K562 (cell line): ENCODE data around the gene MEX3D. TPM values are rescaled to one million over a fixed set of nuclear protein-coding genes. Genes with fewer than 3 reads are reported as not detected.

Source experiments
- ARID4B ChIP-seq: sonication (generic); formaldehyde crosslinking; IDR thresholded peaks from 2 replicates; pipeline ENCODE4 v1.8.0; 2022; ENCODE audit warnings: mild to moderate bottlenecking, missing genetic modification reagents
- CREM ChIP-seq: IDR thresholded peaks from 2 replicates; pipeline ENCODE4 v1.6.1; 2014; ENCODE audit warnings: antibody characterized with exemption, low read depth
- EHMT2 ChIP-seq: fragments of 450-650 bp; IDR thresholded peaks from 2 replicates; pipeline ENCODE4 v1.6.1; 2018; ENCODE audit warnings: antibody characterized with exemption
- ELF4 ChIP-seq: fragments of 450-650 bp; formaldehyde crosslinking; IDR thresholded peaks from 2 replicates; pipeline ENCODE4 v1.4.0; 2022; ENCODE audit warnings: missing genetic modification characterization
- EP300 ChIP-seq: IDR thresholded peaks from 2 replicates; pipeline ENCODE4 v1.6.1; 2012; ENCODE audit warnings: low read length, improper control_type of control experiment
- ETV5 ChIP-seq: sonication (generic); formaldehyde crosslinking; IDR thresholded peaks from 2 replicates; pipeline ENCODE4 v1.4.0; 2020; ENCODE audit warnings: low read depth, mild to moderate bottlenecking, missing genetic modification reagents
- FOS ChIP-seq: IDR thresholded peaks from 3 replicates; pipeline ENCODE4 v1.6.1; 2011; ENCODE audit not compliant: insufficient read length; ENCODE audit errors: extremely low read depth
- HNRNPK ChIP-seq: fragments of 200-400 bp; formaldehyde crosslinking; IDR thresholded peaks from one replicate; pipeline ENCODE4 v1.6.1; 2018; ENCODE audit warnings: mild to moderate bottlenecking, low read depth, low read length; ENCODE audit not compliant: poor library complexity, severe bottlenecking
- LEF1 ChIP-seq: fragments of 450-650 bp; IDR thresholded peaks from 2 replicates; pipeline ENCODE4 v1.6.1; 2016; ENCODE audit warnings: mild to moderate bottlenecking
- MBD2 ChIP-seq: sonication (generic); IDR thresholded peaks from 2 replicates; pipeline ENCODE4 v1.6.1; 2016; ENCODE audit warnings: low read depth, borderline replicate concordance
- MCM5 ChIP-seq: fragments of 450-650 bp; IDR thresholded peaks from 2 replicates; pipeline ENCODE4 v1.6.1; 2016; ENCODE audit warnings: low read depth
- MYNN ChIP-seq, 2 experiments: sonication (generic); formaldehyde crosslinking in 1 of 2; IDR thresholded peaks; 2 replicates each; pipeline versions ENCODE4 v1.5.0 to v1.6.1; 2016 to 2020; ENCODE audit warnings: antibody characterized with exemption in 1 of 2, missing genetic modification reagents in 1 of 2
- NFE2 ChIP-seq: IDR thresholded peaks from 2 replicates; pipeline ENCODE4 v1.6.1; 2014; ENCODE audit warnings: antibody characterized with exemption, low read depth
- PHF21A ChIP-seq: fragments of 450-650 bp; IDR thresholded peaks from 2 replicates; pipeline ENCODE4 v1.6.1; 2017; ENCODE audit warnings: low read depth, borderline replicate concordance
- PML ChIP-seq: IDR thresholded peaks from 2 replicates; pipeline ENCODE4 v1.6.1; 2012; ENCODE audit warnings: low read length, inconsistent platforms
- POLR2B ChIP-seq: fragments of 450-650 bp; IDR thresholded peaks from 2 replicates; pipeline ENCODE4 v1.6.1; 2018; ENCODE audit warnings: low read depth; ENCODE audit not compliant: partially characterized antibody
- SREBF2 ChIP-seq: sonication (generic); formaldehyde crosslinking; IDR thresholded peaks from 2 replicates; pipeline ENCODE4 v1.4.0; 2020; ENCODE audit warnings: mild to moderate bottlenecking, missing genetic modification reagents
- SUPT5H ChIP-seq: fragments of 450-650 bp; IDR thresholded peaks from 2 replicates; pipeline ENCODE4 v1.6.1; 2016
- TAL1 ChIP-seq: fragments of 450-650 bp; IDR thresholded peaks from 2 replicates; pipeline ENCODE4 v1.6.1; 2016; ENCODE audit warnings: mild to moderate bottlenecking
- TARDBP ChIP-seq: fragments of 450-650 bp; IDR thresholded peaks from 2 replicates; pipeline ENCODE4 v1.6.1; 2016
- ZBTB7A ChIP-seq: IDR thresholded peaks from 2 replicates; pipeline ENCODE4 v1.6.1; 2011; ENCODE audit warnings: low read depth, mild to moderate bottlenecking, low read length, moderate library complexity, borderline replicate concordance; ENCODE audit not compliant: control insufficient read depth
- ZNF232 ChIP-seq: sonication (generic); formaldehyde crosslinking; IDR thresholded peaks from 2 replicates; pipeline ENCODE4 v1.8.0; 2022; ENCODE audit warnings: mild to moderate bottlenecking, missing genetic modification reagents
- ZNF586 ChIP-seq: fragments of 450-650 bp; formaldehyde crosslinking; conservative IDR thresholded peaks from 2 replicates; pipeline ENCODE4 v1.4.0; 2020; ENCODE audit warnings: mild to moderate bottlenecking, moderate library complexity
- ZNF830 ChIP-seq: fragments of 250-450 bp; sonication (Bioruptor Pico); IDR thresholded peaks from 2 replicates; pipeline ENCODE4 v1.5.0; 2021; ENCODE audit warnings: mild to moderate bottlenecking
- ZSCAN29 ChIP-seq: fragments of 450-650 bp; IDR thresholded peaks from 2 replicates; pipeline ENCODE4 v1.6.1; 2017
- polyA plus RNA-seq, 8 experiments: library from polyadenylated mRNA; depleted of rRNA in 4 of 8; stranded (reverse) in 5 of 8; unstranded in 3 of 8; fragments of >200 nt; fragmentation: Nextera tagmentation in 2 of 8; fragmentation: Illumina TruSeq in 1 of 8; extraction: Ambion mirVana in 2 of 8; extraction: Trizol in 1 of 8; gene quantifications; 2 replicates each; pipeline versions ENCODE4 v1.2.1 to v1.2.3, GENCODE V29; 2011 to 2014; ENCODE audit warnings: inconsistent platforms in 1 of 8, missing spikeins in 1 of 8
- total RNA-seq, 7 experiments: library from RNA; depleted of rRNA in 6 of 7; stranded (reverse); fragments of >200 nt in 6 of 7; fragmentation: Illumina TruSeq in 2 of 7; extraction: Trizol in 2 of 7; gene quantifications; 2 replicates each; pipeline versions ENCODE4 v1.2.1 to v1.2.3, GENCODE V29; 2011 to 2021; ENCODE audit warnings: low replicate concordance in 1 of 7
- TF ChIP-seq, protein P1 (sequence below): sonication (generic); formaldehyde crosslinking; IDR thresholded peaks from 2 replicates; pipeline ENCODE4 v1.8.0; 2022; ENCODE audit warnings: mild to moderate bottlenecking, missing genetic modification reagents, borderline replicate concordance

The MEX3D gene
- total and polyA plus RNA-seq, 9 of the 15 experiments (the other 6 are each of a cell fraction or from before 2014, with no cell fraction given) = 1.7 to 39.3 (median 5.7) TPM

DNA sequence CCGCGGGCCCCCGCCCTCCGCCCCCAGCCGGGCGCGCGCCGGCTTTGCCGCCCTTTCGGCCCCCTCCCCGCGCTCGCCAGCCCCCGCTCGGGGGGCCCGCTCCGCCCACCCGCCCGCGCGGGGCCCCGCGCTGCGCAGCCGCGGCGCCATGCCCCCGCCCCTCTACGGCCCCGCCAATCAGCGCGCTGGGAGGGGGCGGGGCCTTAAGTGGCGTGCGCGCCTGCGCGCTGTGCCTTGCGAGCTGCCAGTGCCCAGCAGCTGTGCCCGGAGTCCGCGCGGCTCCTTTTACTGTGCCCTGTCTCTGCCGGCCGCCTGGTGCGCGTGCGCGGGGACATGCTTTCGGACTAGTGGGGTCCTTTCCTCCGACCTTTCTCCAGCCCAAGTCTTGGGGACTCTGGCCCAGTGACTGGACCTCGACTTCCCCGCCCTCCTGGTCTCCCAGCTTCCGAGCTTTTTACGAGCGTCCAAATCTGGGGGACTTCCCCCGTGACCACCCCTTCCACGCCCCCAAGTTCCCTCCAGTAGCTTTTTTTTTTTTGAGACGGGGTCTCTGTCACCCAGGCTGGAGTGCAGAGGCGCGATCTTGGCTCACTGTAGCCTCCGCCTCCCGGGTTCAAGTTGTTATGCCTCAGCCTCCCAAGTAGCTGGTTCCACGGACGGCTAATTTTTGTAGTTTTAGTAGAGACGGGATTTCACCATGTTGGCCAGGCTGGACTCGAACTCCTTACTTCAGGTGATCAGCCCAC lies 24.8 kb upstream of the MEX3D start, which contains the start of gene MBD3 (continued):
- TF ChIP-seq EP300 = 0 out of 2 replicates have a peak, but pooled peaks have one; percentile 23
- no peak for TF ChIP-seq NFE2
- no peak for TF ChIP-seq ETV5 (CRISPR knock-in tag)
- TF ChIP-seq HNRNPK = no peak
- TF ChIP-seq ZSCAN29 = no peak
- TF ChIP-seq ZBTB7A = peak; percentile 97
- TF ChIP-seq MCM5 = no peak
- no peak for TF ChIP-seq SREBF2 (CRISPR knock-in tag)
- TF ChIP-seq TARDBP = no peak
- no peak for TF ChIP-seq FOS
- TF ChIP-seq TAL1 = no peak
- no peak for TF ChIP-seq ELF4 (CRISPR knock-in tag)
- TF ChIP-seq ZNF586 (CRISPR knock-in tag) = no peak
- TF ChIP-seq, protein P1, sequence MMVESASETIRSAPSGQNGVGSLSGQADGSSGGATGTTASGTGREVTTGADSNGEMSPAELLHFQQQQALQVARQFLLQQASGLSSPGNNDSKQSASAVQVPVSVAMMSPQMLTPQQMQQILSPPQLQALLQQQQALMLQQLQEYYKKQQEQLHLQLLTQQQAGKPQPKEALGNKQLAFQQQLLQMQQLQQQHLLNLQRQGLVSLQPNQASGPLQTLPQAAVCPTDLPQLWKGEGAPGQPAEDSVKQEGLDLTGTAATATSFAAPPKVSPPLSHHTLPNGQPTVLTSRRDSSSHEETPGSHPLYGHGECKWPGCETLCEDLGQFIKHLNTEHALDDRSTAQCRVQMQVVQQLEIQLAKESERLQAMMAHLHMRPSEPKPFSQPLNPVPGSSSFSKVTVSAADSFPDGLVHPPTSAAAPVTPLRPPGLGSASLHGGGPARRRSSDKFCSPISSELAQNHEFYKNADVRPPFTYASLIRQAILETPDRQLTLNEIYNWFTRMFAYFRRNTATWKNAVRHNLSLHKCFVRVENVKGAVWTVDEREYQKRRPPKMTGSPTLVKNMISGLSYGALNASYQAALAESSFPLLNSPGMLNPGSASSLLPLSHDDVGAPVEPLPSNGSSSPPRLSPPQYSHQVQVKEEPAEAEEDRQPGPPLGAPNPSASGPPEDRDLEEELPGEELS (CRISPR knock-in tag) = no peak
- TF ChIP-seq POLR2B = peak; percentile 61
- TF ChIP-seq SUPT5H = peak; percentile 68
- no peak for TF ChIP-seq PHF21A
- no peak for TF ChIP-seq PML
- peak; percentile 32 for TF ChIP-seq MYNN (IDR thresholded peaks at IDR 0.05)
- TF ChIP-seq MYNN (CRISPR knock-in tag; IDR thresholded peaks at IDR 0.05) = no peak
- TF ChIP-seq CREM = no peak; the same call in 1 of the 2 replicates
- no peak for TF ChIP-seq EHMT2
- 0 out of 2 replicates have a peak, but pooled peaks have one; percentile 18 for TF ChIP-seq ARID4B (CRISPR knock-in tag)
- no peak for TF ChIP-seq LEF1
- no peak for TF ChIP-seq ZNF232 (CRISPR knock-in tag)
- TF ChIP-seq MBD2 = peak; percentile 41; the same call in 1 of the 2 replicates
- no peak for TF ChIP-seq ZNF830 (CRISPR knock-in tag)
